T-cell (primary cell): ENCODE measurements around the gene EBF4. TPM values are rescaled to one million over a fixed set of nuclear protein-coding genes. Genes with fewer than 3 reads are reported as not detected.

Experiments
- ATAC-seq, 4 experiments: fragments of 200-7000 bp in 3 of 4; fragments of 150-1000 bp in 1 of 4; cut with Tn5 transposase; replicated peaks in 1 of 4; 1 replicate in 3 of 4; 2 replicates in 1 of 4; pipeline ENCODE4 v1.10.0; 2021; ENCODE audit warnings: moderate library complexity in 3 of 4, mild to moderate bottlenecking in 2 of 4, moderate number of reproducible peaks in 1 of 4
- CTCF ChIA-PET, 2 donors: fragments of 300-600 bp; sonication (Branson Sonifier 250); formaldehyde crosslinking; loops; one replicate each; lab custom pipeline; 2022; ENCODE audit warnings: antibody characterized with exemption in 2 of 2; lab: Charles Lee
- POLR2A ChIA-PET, 2 donors: fragments of 300-600 bp; sonication (Branson Sonifier 250); formaldehyde crosslinking; loops; one replicate each; lab custom pipeline; 2022; ENCODE audit warnings: antibody characterized with exemption in 2 of 2; lab: Charles Lee
- DNase-seq, 35 experiments: peaks; one replicate each; pipeline versions ENCODE4 v3.0.0 to v3.0.0-alpha.2; 2013 to 2023
- H3K27ac ChIP-seq: one replicate; pipeline ENCODE4 v1.5.1; 2013; ENCODE audit warnings: low read length
- H3K27me3 ChIP-seq, 2 experiments: replicated peaks in 1 of 2; 1 replicate in 1 of 2; 2 replicates in 1 of 2; pipeline versions ENCODE4 v1.6.1 to v1.7.0; 2013; ENCODE audit warnings: low read length in 1 of 2, mixed read lengths in 1 of 2; ENCODE audit not compliant: control insufficient read depth in 2 of 2, insufficient read depth in 2 of 2; ENCODE audit errors: extremely low read depth in 1 of 2
- H3K36me3 ChIP-seq, 2 donors: 1 replicate in 1 of 2; 2 replicates in 1 of 2; pipeline versions ENCODE4 v1.6.1 to v1.7.0; 2013; ENCODE audit warnings: low read length in 1 of 2; ENCODE audit not compliant: control insufficient read depth in 2 of 2, insufficient read depth in 1 of 2; ENCODE audit errors: extremely low read depth in 1 of 2
- H3K4me1 ChIP-seq, 2 experiments: 1 replicate in 1 of 2; 2 replicates in 1 of 2; pipeline versions ENCODE4 v1.6.1 to v1.7.0; 2013; ENCODE audit warnings: low read length in 2 of 2, mixed read lengths in 1 of 2; ENCODE audit not compliant: insufficient read depth in 2 of 2, control insufficient read depth in 1 of 2; ENCODE audit errors: extremely low read depth in 1 of 2
- H3K4me3 ChIP-seq, 2 donors: 1 replicate in 1 of 2; 2 replicates in 1 of 2; pipeline versions ENCODE4 v1.5.1 to v1.7.0; 2013; ENCODE audit warnings: mild to moderate bottlenecking in 2 of 2, low read length in 1 of 2, moderate library complexity in 1 of 2; ENCODE audit not compliant: control insufficient read depth in 1 of 2; ENCODE audit errors: extremely low read depth in 1 of 2
- H3K9me3 ChIP-seq: 2 replicates; pipeline ENCODE4 v1.7.0; 2013
- H3K27ac Mint-ChIP-seq, 2 donors: one replicate each; pipeline ENCODE4 v1.8.0; 2020 to 2021; ENCODE audit warnings: mild to moderate bottlenecking in 2 of 2, mixed read lengths in 2 of 2
- H3K27me3 Mint-ChIP-seq, 2 donors: one replicate each; pipeline ENCODE4 v1.8.0; 2021 to 2022; ENCODE audit warnings: mixed read lengths in 2 of 2
- H3K36me3 Mint-ChIP-seq: one replicate; pipeline ENCODE4 v1.8.0; 2021; ENCODE audit warnings: mixed read lengths
- H3K4me1 Mint-ChIP-seq, 3 donors: one replicate each; pipeline ENCODE4 v1.8.0; 2020 to 2022; ENCODE audit warnings: mixed read lengths in 3 of 3, mild to moderate bottlenecking in 1 of 3
- H3K4me3 Mint-ChIP-seq, 3 donors: one replicate each; pipeline ENCODE4 v1.8.0; 2020 to 2022; ENCODE audit warnings: mild to moderate bottlenecking in 3 of 3, mixed read lengths in 3 of 3, moderate library complexity in 3 of 3
- H3K9me3 Mint-ChIP-seq, 3 donors: one replicate each; pipeline ENCODE4 v1.8.0; 2020 to 2022; ENCODE audit warnings: mixed read lengths in 3 of 3
- WGBS: methylation state at CpG from one replicate; pipeline ENCODE4 v1.1.5; 2013; ENCODE audit warnings: missing lambda C conversion rate; ENCODE audit not compliant: insufficient coverage; 5-methylcytosine and 5-hydroxymethylcytosine counted together
- total RNA-seq, 35 experiments: library from RNA in 6 of 35; stranded (reverse) in 6 of 35; fragments of 120-200 nt in 1 of 35; gene quantifications; one replicate each; pipeline versions ENCODE4 v1.2.1 to v1.2.4 and lab custom pipeline; 2013 to 2026

EBF4 gene
- total RNA-seq, 5 donors from 2014 or later (not counting 1 experiment from before 2014, with no cell fraction given), result 4.2 to 10.5 (median 6.8) TPM

DNA sequence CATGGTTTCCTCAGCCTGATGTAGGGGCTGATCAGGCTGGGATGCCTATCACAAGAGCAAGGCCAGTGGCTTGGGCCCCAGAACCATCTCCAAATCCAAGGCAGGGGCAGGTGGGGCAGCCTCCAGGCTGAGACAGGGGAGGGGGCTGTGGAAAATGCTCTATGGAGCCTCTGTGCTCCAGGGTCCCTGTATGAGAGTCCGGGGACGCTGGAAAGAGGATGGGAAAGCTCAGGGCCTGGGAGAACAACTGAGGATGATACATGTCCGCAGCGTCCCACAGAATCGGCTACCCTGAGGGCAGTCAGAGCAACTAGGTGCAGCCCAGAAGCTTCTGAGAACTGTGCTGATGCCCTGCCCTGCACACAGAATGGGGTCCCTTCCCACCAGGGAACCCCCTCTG, 64.4 kb downstream of the EBF4 start:
- Histone ChIP-seq H3K27ac (no peak overlapping the region), H3K4me3 (no peak overlapping the region), H3K9me3 (no peaks in the 10 kb centered on the region), H3K27me3 (peaks cover 11 to 76% of the 10 kb centered on the region in 2 experiments), H3K36me3 (no peaks in the 10 kb centered on the region), H3K4me1 (peaks cover 11 to 21% of the 10 kb centered on the region in 2 experiments)
- ChIA-PET CTCF (no interaction called here), POLR2A (no interaction called here)
- Mint-ChIP-seq H3K4me3 (no peak overlapping the region), H3K9me3 (no peaks in the 10 kb centered on the region), H3K4me1 (peaks cover 14 to 18% (median 16%) of the 10 kb centered on the region in 3 donors), H3K36me3 (no peaks in the 10 kb centered on the region), H3K27ac (no peak overlapping the region), H3K27me3 (peaks cover 14 to 32% of the 10 kb centered on the region in 2 donors)
- 96% methylated on average over 5 of the region's 5 CpGs for WGBS
- ATAC-seq (no peak), DNase-seq (no peak)

DNA sequence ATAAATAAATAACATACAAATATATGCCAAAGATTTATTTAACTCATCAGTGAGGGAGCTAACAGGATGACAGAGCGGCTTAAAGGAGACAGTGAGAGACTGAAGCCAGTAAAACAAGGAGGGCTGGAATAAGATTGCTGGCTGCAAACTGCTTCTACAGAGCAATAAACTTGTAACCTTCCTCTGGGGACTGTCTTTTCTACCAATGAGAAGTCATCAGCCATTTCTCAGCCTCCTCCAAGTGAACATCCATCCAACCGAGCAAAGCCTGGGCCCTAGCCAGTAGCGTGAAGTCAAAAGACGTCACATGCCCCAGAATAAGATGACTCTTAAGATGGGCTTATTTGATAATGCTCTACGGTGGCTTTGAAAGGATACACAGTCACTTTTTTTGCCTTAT, 65.4 kb downstream of the EBF4 start:
- peaks cover 11 to 75% of the 10 kb centered on the region in 2 experiments for H3K27me3 ChIP-seq
- H3K36me3 Mint-ChIP-seq, result no peaks in the 10 kb centered on the region
- no peaks in the 10 kb centered on the region for H3K9me3 ChIP-seq
- peaks cover 14 to 35% of the 10 kb centered on the region in 2 donors for H3K27me3 Mint-ChIP-seq
- no peak overlapping the region for H3K4me3 Mint-ChIP-seq
- WGBS, result no CpG with 5 or more reads among the region's 5 CpGs
- ChIA-PET CTCF (no interaction called here), POLR2A (no interaction called here)
- H3K4me1 Mint-ChIP-seq, result peaks cover 8 to 13% (median 11%) of the 10 kb centered on the region in 3 donors
- H3K27ac ChIP-seq, result no peak overlapping the region
- H3K4me3 ChIP-seq, result no peak overlapping the region
- H3K27ac Mint-ChIP-seq, result no peak overlapping the region
- ATAC-seq (no peak), DNase-seq (no peak)
- no peaks in the 10 kb centered on the region for H3K9me3 Mint-ChIP-seq
- no peaks in the 10 kb centered on the region for H3K36me3 ChIP-seq
- H3K4me1 ChIP-seq, result peaks cover 4 to 14% of the 10 kb centered on the region in 2 experiments

DNA sequence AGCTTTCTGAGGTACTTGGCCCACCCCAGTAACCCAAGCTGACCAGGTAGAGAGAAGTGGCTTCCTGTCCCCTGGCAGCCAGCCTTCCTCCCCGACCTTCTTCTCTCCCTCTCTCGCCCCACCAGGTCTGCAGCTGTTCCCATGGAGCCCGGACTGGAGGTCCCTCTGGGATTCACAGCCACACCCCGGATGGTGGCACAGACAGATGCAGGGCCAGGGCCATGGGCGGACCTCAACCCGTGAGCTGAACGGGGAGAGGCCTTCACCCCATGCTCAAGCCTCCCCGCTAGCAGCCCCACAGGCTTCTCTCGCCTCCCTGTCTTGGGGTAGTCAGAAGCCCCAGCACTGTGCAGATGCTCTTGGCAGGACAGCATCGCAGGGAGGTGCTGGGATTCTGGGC, 66.6 kb downstream of the EBF4 start:
- Mint-ChIP-seq H3K4me3 (no peak overlapping the region), H3K4me1 (peaks cover 0 to 4% (median under 1%) of the 10 kb centered on the region in 3 donors), H3K36me3 (no peaks in the 10 kb centered on the region), H3K27ac (no peak overlapping the region), H3K27me3 (peaks cover 14 to 28% of the 10 kb centered on the region in 2 donors), H3K9me3 (no peaks in the 10 kb centered on the region)
- no peak for ATAC-seq
- Histone ChIP-seq H3K4me3 (no peak overlapping the region), H3K27me3 (peaks cover 8 to 63% of the 10 kb centered on the region in 2 experiments), H3K27ac (no peak overlapping the region), H3K4me1 (peaks cover 0 to 6% of the 10 kb centered on the region in 2 experiments), H3K9me3 (no peaks in the 10 kb centered on the region), H3K36me3 (no peaks in the 10 kb centered on the region)
- ChIA-PET POLR2A (no interaction called here), CTCF (no interaction called here)
- no peak for DNase-seq
- 81% methylated on average over 10 of the region's 10 CpGs for WGBS

DNA sequence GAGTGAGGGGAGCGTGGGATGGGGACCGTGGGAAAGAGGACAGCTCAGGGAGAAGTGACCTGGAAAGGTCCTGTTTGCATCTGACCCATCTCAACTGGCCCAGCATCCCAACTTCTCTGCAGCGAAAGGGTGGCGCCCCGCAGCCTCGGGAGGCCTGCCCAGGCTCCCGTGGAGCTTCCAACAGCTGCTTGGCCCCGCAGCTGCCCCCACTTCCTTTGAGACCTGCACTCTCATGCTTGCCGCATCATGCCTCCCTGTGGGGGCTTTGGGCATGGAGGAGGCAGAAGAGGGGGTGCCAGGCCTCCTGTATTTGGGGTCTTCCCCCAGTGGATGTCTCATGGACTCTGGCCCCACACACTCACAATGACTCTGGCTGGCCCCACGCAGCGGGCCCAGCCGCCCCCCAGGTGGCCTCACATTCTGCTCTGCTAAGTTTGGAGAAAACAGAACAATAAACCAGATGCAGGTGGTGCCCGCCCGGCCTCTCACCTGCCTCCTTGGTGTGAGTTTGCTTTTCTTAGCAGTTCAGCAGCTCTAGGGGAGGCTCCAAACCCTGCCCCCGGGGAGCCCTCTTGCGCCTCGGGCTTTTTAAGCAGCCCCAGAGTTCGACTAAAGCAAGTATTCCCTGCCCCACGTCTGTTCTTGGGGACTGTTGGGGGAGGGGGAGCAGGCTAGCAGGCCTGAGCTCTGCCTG, 67.2 kb downstream of the EBF4 start:
- Histone ChIP-seq H3K4me1 (peaks cover 0 to 6% of the 10 kb centered on the region in 2 experiments), H3K4me3 (no peak overlapping the region), H3K9me3 (no peaks in the 10 kb centered on the region), H3K27me3 (peaks cover 8 to 57% of the 10 kb centered on the region in 2 experiments), H3K27ac (no peak overlapping the region), H3K36me3 (no peaks in the 10 kb centered on the region)
- H3K4me3 Mint-ChIP-seq, result no peak overlapping the region
- POLR2A ChIA-PET, result no interaction called here
- ATAC-seq (no peak), DNase-seq (no peak)
- H3K9me3 Mint-ChIP-seq, result no peaks in the 10 kb centered on the region
- no peak overlapping the region for H3K27ac Mint-ChIP-seq
- CTCF ChIA-PET, result no interaction called here
- H3K36me3 Mint-ChIP-seq, result no peaks in the 10 kb centered on the region
- WGBS, result 80% methylated on average over 6 of the region's 19 CpGs
- H3K4me1 Mint-ChIP-seq, result peaks cover 0 to 2% (median 0%) of the 10 kb centered on the region in 3 donors
- peaks cover 14 to 28% of the 10 kb centered on the region in 2 donors for H3K27me3 Mint-ChIP-seq

DNA sequence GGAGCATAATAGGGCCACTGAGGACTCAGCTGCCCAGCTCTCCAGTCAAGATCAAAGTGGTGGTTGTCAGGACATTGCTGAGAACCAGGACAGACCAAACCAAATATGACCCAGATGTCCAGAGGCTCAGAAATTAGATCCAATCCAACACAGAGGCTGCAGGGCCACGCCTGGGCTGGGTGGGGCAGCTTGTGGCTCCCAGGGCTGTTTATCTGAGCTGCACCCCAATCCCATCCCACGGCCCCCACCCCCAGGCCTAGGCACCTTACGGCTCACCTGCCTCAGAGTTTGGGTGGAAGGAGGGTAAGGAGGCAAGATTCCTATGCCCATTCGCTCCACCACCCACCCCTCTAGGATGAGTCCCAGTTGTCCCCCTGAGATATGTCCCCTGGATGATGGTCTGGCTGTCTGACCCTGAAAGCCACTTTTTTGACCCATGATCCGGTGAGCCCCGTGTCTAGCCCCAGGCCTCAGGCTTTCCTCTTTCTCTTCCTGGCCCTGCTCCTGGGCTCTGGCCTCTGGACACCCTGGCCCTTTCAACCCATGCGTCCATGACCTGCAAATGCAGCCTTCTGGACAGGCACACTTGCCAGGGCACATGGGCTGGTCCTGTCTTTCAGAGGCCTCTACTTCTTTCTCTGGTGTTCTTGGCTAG, 67.8 kb downstream of the EBF4 start:
- ChIA-PET CTCF (no interaction called here), POLR2A (no interaction called here)
- no peak for ATAC-seq
- H3K4me1 Mint-ChIP-seq, result peaks cover 0 to 2% (median 0%) of the 10 kb centered on the region in 3 donors
- 83% methylated on average over 5 of the region's 7 CpGs for WGBS
- no peaks in the 10 kb centered on the region for H3K9me3 ChIP-seq
- DNase-seq, result no peak
- no peaks in the 10 kb centered on the region for H3K36me3 Mint-ChIP-seq
- H3K27ac Mint-ChIP-seq, result no peak overlapping the region
- H3K27ac ChIP-seq, result no peak overlapping the region
- no peak overlapping the region for H3K4me3 Mint-ChIP-seq
- H3K4me3 ChIP-seq, result no peak overlapping the region
- H3K27me3 ChIP-seq, result peaks cover 5 to 51% of the 10 kb centered on the region in 2 experiments
- no peaks in the 10 kb centered on the region for H3K9me3 Mint-ChIP-seq
- no peaks in the 10 kb centered on the region for H3K36me3 ChIP-seq
- H3K4me1 ChIP-seq, result peaks cover 0 to 6% of the 10 kb centered on the region in 2 experiments
- peaks cover 14 to 28% of the 10 kb centered on the region in 2 donors for H3K27me3 Mint-ChIP-seq

DNA sequence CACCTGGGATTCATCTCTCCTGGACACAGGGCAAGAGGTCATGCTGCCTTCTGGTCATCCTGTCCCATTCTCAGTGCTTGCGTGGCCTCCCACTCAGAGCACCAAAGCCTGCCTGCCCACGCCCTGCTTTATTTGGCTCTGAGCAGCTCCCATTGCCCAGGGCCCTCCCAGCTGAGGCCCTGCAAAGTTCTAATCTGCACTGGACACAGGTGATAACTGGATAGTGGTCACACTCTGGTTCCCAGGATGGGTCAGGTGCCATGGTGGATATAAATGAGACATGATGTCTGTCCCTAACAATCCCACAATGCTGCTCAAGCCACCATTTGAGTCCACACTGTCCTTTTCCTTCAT, 68.3 kb downstream of the EBF4 start:
- peaks cover 0 to 6% of the 10 kb centered on the region in 2 experiments for H3K4me1 ChIP-seq
- ChIA-PET CTCF (no interaction called here), POLR2A (no interaction called here)
- H3K4me3 ChIP-seq, result no peak overlapping the region
- no peaks in the 10 kb centered on the region for H3K36me3 ChIP-seq
- ATAC-seq, result no peak
- no peak for DNase-seq
- Mint-ChIP-seq H3K36me3 (no peaks in the 10 kb centered on the region), H3K9me3 (no peaks in the 10 kb centered on the region), H3K27me3 (peaks cover 14 to 28% of the 10 kb centered on the region in 2 donors), H3K27ac (no peak overlapping the region), H3K4me3 (no peak overlapping the region), H3K4me1 (peaks cover 0 to 2% (median 0%) of the 10 kb centered on the region in 3 donors)
- peaks cover 4 to 46% of the 10 kb centered on the region in 2 experiments for H3K27me3 ChIP-seq
- 100% methylated on average over 2 of the region's 2 CpGs for WGBS
- no peak overlapping the region for H3K27ac ChIP-seq
- no peaks in the 10 kb centered on the region for H3K9me3 ChIP-seq
